HCT116 (cell line): ENCODE data around the gene ENTPD8. TPM values are rescaled to one million over a fixed set of nuclear protein-coding genes. Genes with fewer than 3 reads are reported as not detected.

Experiments used
- ATAC-seq: fragments of 200-7000 bp; cut with Tn5 transposase; 2 replicates; pipeline ENCODE4 v1.9.1; 2020; ENCODE audit warnings: mild to moderate bottlenecking, moderate library complexity
- BruUV-seq: library from RNA; stranded (reverse); fragments of 400-500 nt; replicated peaks from 2 replicates; lab custom pipeline; 2021; lab: Mats Ljungman, UMichigan
- CTCF ChIA-PET: fragments of 300-600 bp; sonication (Branson Sonifier 250); formaldehyde crosslinking; loops from one replicate; lab custom pipeline; 2021; ENCODE audit warnings: antibody characterized with exemption; lab: Charles Lee
- POLR2A ChIA-PET: fragments of 300-600, 350-600 bp; sonication (Branson Sonifier 250); formaldehyde crosslinking; loops from one replicate; lab custom pipeline; 2021; ENCODE audit warnings: antibody characterized with exemption; lab: Charles Lee
- RAD21 ChIA-PET, 2 experiments: fragments of 300-600 bp; sonication (Branson Sonifier 250); formaldehyde crosslinking; loops; one replicate each; lab custom pipeline; 2023; ENCODE audit warnings: low total read pairs in 2 of 2; ENCODE audit not compliant: uncharacterized antibody in 2 of 2, unreplicated experiment in 2 of 2, low non-redundant PET in 1 of 2; lab: Charles Lee
- DNase-seq: peaks from one replicate; pipeline ENCODE4 v3.0.0-alpha.2; 2010; ENCODE audit warnings: low read depth, low spot score
- H2AFZ ChIP-seq: fragments of 200-600 bp; shearing (Covaris generic), sonication (generic); 2 replicates; pipeline ENCODE4 v1.6.1; 2017; ENCODE audit warnings: low read depth, mixed run types, mixed read lengths, antibody characterized with exemption, low read length; ENCODE audit not compliant: poor library complexity, severe bottlenecking
- H3K27ac ChIP-seq: 2 replicates; pipeline ENCODE4 v1.5.1; 2012; ENCODE audit warnings: low read depth, low read length
- H3K27me3 ChIP-seq: fragments of 200-600 bp; sonication (generic); 2 replicates; pipeline ENCODE4 v1.6.1; 2016; ENCODE audit warnings: mixed run types, low read length, mixed read lengths; ENCODE audit not compliant: insufficient read depth
- H3K36me3 ChIP-seq, 2 experiments: fragments of 200-500 bp in 1 of 2; fragments of 200-600 bp in 1 of 2; sonication (Bioruptor generic) in 1 of 2; sonication (generic) in 1 of 2; 2 replicates each; pipeline versions ENCODE4 v1.5.1 to v1.6.1; 2014 to 2016; ENCODE audit warnings: low read length in 2 of 2, inconsistent platforms in 1 of 2, mixed read lengths in 1 of 2, mixed run types in 1 of 2; ENCODE audit not compliant: insufficient read depth in 2 of 2, control insufficient read depth in 1 of 2
- H3K4me1 ChIP-seq, 2 experiments: fragments of 200-600 bp in 1 of 2; sonication (generic) in 1 of 2; 2 replicates each; pipeline versions ENCODE4 v1.5.1 to v1.6.1; 2012 to 2017; ENCODE audit warnings: low read length in 2 of 2, inconsistent platforms in 1 of 2, mild to moderate bottlenecking in 1 of 2, mixed read lengths in 1 of 2, mixed run types in 1 of 2, moderate library complexity in 1 of 2; ENCODE audit not compliant: insufficient read depth in 2 of 2, control insufficient read depth in 1 of 2
- H3K4me2 ChIP-seq: fragments of 200-600 bp; sonication (generic); 2 replicates; pipeline ENCODE4 v1.6.1; 2017; ENCODE audit warnings: mixed run types, low read length, mixed read lengths
- H3K4me3 ChIP-seq, 2 experiments: fragments of 200-600 bp in 1 of 2; sonication (generic) in 1 of 2; replicated peaks in 1 of 2; 2 replicates each; pipeline ENCODE4 v1.5.1; 2011 to 2016; ENCODE audit warnings: low read length in 2 of 2, control low read depth in 1 of 2, low read depth in 1 of 2, mild to moderate bottlenecking in 1 of 2, mixed read lengths in 1 of 2, mixed run types in 1 of 2
- H3K79me2 ChIP-seq: fragments of 200-600 bp; sonication (generic); 2 replicates; pipeline ENCODE4 v1.6.1; 2017; ENCODE audit warnings: mild to moderate bottlenecking, mixed run types, low read length, moderate library complexity, mixed read lengths; ENCODE audit not compliant: insufficient read depth
- H3K9ac ChIP-seq: fragments of 200-600 bp; sonication (generic); 2 replicates; pipeline ENCODE4 v1.6.1; 2016; ENCODE audit warnings: low read length, mixed read lengths
- H3K9me2 ChIP-seq: fragments of 200-600 bp; sonication (generic), shearing (Covaris generic); 2 replicates; pipeline ENCODE4 v1.6.1; 2017; ENCODE audit warnings: mixed run types, mild to moderate bottlenecking, moderate library complexity; ENCODE audit not compliant: insufficient read depth
- H3K9me3 ChIP-seq, 2 experiments: fragments of 200-500 bp in 1 of 2; fragments of 200-600 bp in 1 of 2; sonication (Bioruptor generic) in 1 of 2; sonication (generic) in 1 of 2; 2 replicates each; pipeline ENCODE4 v1.6.1; 2014 to 2017; ENCODE audit warnings: low read length in 2 of 2, mixed read lengths in 2 of 2, inconsistent platforms in 1 of 2, low read depth in 1 of 2, mild to moderate bottlenecking in 1 of 2, mixed run types in 1 of 2, moderate library complexity in 1 of 2; ENCODE audit not compliant: control insufficient read depth in 1 of 2, insufficient read depth in 1 of 2
- H4K20me1 ChIP-seq: fragments of 200-600 bp; sonication (generic), shearing (Covaris generic); 2 replicates; pipeline ENCODE4 v1.6.1; 2017; ENCODE audit warnings: mixed run types, mild to moderate bottlenecking, moderate library complexity; ENCODE audit not compliant: insufficient read depth
- CBX3 ChIP-seq: IDR thresholded peaks from 2 replicates; pipeline ENCODE4 v1.6.1; 2012; ENCODE audit warnings: low read depth
- CEBPB ChIP-seq: IDR thresholded peaks from 2 replicates; pipeline ENCODE4 v1.6.1; 2012; ENCODE audit warnings: low read depth
- EGR1 ChIP-seq: IDR thresholded peaks from 2 replicates; pipeline ENCODE4 v1.6.1; 2012; ENCODE audit warnings: low read depth
- ELF1 ChIP-seq: IDR thresholded peaks from 2 replicates; pipeline ENCODE4 v1.6.1; 2012; ENCODE audit warnings: low read depth, borderline replicate concordance
- EZH2 ChIP-seq: fragments of 200-600 bp; sonication (generic); IDR thresholded peaks from 2 replicates; pipeline ENCODE4 v1.6.1; 2017; ENCODE audit warnings: antibody characterized with exemption, mixed run types
- EZH2phosphoT487 ChIP-seq: fragments of 200-600 bp; IDR thresholded peaks from 2 replicates; pipeline ENCODE4 v1.6.1; 2018; ENCODE audit warnings: antibody characterized with exemption, borderline replicate concordance
- FOSL1 ChIP-seq: IDR thresholded peaks from 2 replicates; pipeline ENCODE4 v1.6.1; 2012; ENCODE audit warnings: low read depth
- JUND ChIP-seq: IDR thresholded peaks from 2 replicates; pipeline ENCODE4 v1.6.1; 2012
- POLR2A ChIP-seq: IDR thresholded peaks from 2 replicates; pipeline ENCODE4 v1.7.0; 2011; ENCODE audit warnings: borderline replicate concordance; ENCODE audit not compliant: insufficient read depth, insufficient read length; ENCODE audit errors: extremely low read depth
- POLR2AphosphoS5 ChIP-seq: IDR thresholded peaks from 2 replicates; pipeline ENCODE4 v1.6.1; 2011; ENCODE audit warnings: mild to moderate bottlenecking, low read depth, low read length, moderate library complexity
- RAD21 ChIP-seq: IDR thresholded peaks from 2 replicates; pipeline ENCODE4 v1.6.1; 2012; ENCODE audit warnings: low read depth, mild to moderate bottlenecking
- SIN3A ChIP-seq: IDR thresholded peaks from 2 replicates; pipeline ENCODE4 v1.6.1; 2012; ENCODE audit warnings: low read depth
- SP1 ChIP-seq: IDR thresholded peaks from 2 replicates; pipeline ENCODE4 v1.6.1; 2012; ENCODE audit warnings: low read depth
- SRF ChIP-seq: IDR thresholded peaks from 2 replicates; pipeline ENCODE4 v1.6.1; 2012; ENCODE audit warnings: low read depth
- TCF7L2 ChIP-seq: IDR thresholded peaks from 2 replicates; pipeline ENCODE4 v1.7.0; 2011; ENCODE audit warnings: borderline replicate concordance, inconsistent platforms; ENCODE audit not compliant: insufficient read depth, insufficient read length; ENCODE audit errors: extremely low read depth
- YY1 ChIP-seq: IDR thresholded peaks from 2 replicates; pipeline ENCODE4 v1.6.1; 2011; ENCODE audit warnings: low read length, low read depth, moderate library complexity, mild to moderate bottlenecking; ENCODE audit not compliant: insufficient replicate concordance; ENCODE audit errors: extremely low read depth
- intact Hi-C: fragments of 100-400 bp; cut with micrococcal nuclease; formaldehyde crosslinking; loops from 2 replicates; pipeline ENCODE4 v1.10.0; 2022
- total RNA-seq: library from RNA; stranded (reverse); gene quantifications from one replicate; pipeline ENCODE4 v1.2.1, GENCODE V29; 2021; ENCODE audit not compliant: unreplicated experiment
- TF ChIP-seq, protein P1 (sequence below): IDR thresholded peaks from 2 replicates; pipeline ENCODE4 v1.6.1; 2012; ENCODE audit warnings: low read depth
- TF ChIP-seq, protein P2 (sequence below): IDR thresholded peaks from 2 replicates; pipeline ENCODE4 v1.6.1; 2011; ENCODE audit warnings: mild to moderate bottlenecking, low read length, moderate library complexity; ENCODE audit not compliant: insufficient replicate concordance; ENCODE audit errors: extremely low read depth
- TF ChIP-seq, protein P3 (sequence below): IDR thresholded peaks from 2 replicates; pipeline ENCODE4 v1.6.1; 2012
- TF ChIP-seq, protein P4 (sequence below): IDR thresholded peaks from 2 replicates; pipeline ENCODE4 v1.6.1; 2012

The ENTPD8 gene
- total RNA-seq, 1 experiment from 2014 or later: 1.7 TPM

DNA sequence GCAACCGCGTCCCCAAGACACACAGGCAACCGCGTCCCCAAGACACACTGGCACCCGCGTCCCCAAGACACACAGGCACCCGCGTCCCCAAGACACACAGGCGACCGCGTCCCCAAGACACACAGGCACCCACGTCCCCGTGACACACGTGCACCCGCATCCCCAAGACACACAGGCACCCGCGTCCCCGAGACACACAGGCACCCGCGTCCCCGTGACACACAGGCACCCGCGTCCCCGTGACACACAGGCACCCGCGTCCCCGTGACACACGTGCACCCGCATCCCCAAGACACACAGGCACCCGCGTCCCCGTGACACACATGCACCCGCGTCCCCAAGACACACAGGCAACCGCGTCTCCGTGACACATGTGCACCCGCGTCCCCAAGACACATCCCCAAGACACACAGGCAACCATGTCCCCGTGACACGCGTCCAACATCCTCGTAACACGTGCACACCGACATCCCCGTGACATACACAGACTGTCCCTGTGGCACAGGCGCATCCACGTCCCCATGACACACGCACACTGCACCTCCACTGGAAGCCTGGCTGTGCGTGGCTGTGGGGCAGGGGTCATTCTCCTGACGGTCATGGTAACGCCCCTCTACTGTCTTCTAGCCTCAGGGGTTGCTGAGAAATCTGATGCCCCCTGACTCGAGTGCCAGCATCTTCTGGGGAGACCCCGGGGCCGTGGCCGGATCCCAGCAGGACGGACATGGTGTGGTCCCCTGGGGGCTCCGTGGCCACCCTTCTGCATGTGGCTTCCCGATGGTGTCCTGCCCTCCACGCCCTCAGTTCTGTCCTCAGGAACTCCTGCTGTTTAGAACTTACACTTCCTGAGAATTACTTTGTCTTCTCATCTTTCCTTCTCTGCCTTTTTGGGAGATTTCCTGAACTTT lies 42.3 kb downstream of the ENTPD8 start:
- CTCF ChIA-PET: no interaction called here
- no peaks in the 10 kb centered on the region for H3K79me2 ChIP-seq
- no peak overlapping the region for H3K4me2 ChIP-seq
- H3K9me3 ChIP-seq: no peaks in the 10 kb centered on the region
- no peaks in the 10 kb centered on the region for H3K9me2 ChIP-seq
- no peak overlapping the region for H3K4me3 ChIP-seq
- POLR2A ChIA-PET: no interaction called here
- peaks cover 0 to 14% of the 10 kb centered on the region in 2 experiments; a peak in 2 of 4 replicates for H3K4me1 ChIP-seq
- no peaks in the 10 kb centered on the region for H3K36me3 ChIP-seq
- no peaks in the 10 kb centered on the region for H3K27me3 ChIP-seq
- intact Hi-C loops: no loop called here
- no peak overlapping the region for H2AFZ ChIP-seq
- no peak for ATAC-seq
- no TSS peak for BruUV-seq
- RAD21 ChIA-PET: no interaction called here
- H4K20me1 ChIP-seq: no peaks in the 10 kb centered on the region
- TF ChIP-seq, protein P1, sequence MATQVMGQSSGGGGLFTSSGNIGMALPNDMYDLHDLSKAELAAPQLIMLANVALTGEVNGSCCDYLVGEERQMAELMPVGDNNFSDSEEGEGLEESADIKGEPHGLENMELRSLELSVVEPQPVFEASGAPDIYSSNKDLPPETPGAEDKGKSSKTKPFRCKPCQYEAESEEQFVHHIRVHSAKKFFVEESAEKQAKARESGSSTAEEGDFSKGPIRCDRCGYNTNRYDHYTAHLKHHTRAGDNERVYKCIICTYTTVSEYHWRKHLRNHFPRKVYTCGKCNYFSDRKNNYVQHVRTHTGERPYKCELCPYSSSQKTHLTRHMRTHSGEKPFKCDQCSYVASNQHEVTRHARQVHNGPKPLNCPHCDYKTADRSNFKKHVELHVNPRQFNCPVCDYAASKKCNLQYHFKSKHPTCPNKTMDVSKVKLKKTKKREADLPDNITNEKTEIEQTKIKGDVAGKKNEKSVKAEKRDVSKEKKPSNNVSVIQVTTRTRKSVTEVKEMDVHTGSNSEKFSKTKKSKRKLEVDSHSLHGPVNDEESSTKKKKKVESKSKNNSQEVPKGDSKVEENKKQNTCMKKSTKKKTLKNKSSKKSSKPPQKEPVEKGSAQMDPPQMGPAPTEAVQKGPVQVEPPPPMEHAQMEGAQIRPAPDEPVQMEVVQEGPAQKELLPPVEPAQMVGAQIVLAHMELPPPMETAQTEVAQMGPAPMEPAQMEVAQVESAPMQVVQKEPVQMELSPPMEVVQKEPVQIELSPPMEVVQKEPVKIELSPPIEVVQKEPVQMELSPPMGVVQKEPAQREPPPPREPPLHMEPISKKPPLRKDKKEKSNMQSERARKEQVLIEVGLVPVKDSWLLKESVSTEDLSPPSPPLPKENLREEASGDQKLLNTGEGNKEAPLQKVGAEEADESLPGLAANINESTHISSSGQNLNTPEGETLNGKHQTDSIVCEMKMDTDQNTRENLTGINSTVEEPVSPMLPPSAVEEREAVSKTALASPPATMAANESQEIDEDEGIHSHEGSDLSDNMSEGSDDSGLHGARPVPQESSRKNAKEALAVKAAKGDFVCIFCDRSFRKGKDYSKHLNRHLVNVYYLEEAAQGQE: no peak
- TF ChIP-seq CBX3 (no peak), ELF1 (no peak), SRF (no peak), SIN3A (no peak), POLR2AphosphoS5 (no peak), EGR1 (no peak), JUND (no peak), YY1 (no peak), SP1 (no peak), TCF7L2 (no peak), POLR2A (no peak), FOSL1 (no peak), CEBPB (no peak), EZH2 (no peak), RAD21 (no peak), EZH2phosphoT487 (no peak)
- TF ChIP-seq, protein P2, sequence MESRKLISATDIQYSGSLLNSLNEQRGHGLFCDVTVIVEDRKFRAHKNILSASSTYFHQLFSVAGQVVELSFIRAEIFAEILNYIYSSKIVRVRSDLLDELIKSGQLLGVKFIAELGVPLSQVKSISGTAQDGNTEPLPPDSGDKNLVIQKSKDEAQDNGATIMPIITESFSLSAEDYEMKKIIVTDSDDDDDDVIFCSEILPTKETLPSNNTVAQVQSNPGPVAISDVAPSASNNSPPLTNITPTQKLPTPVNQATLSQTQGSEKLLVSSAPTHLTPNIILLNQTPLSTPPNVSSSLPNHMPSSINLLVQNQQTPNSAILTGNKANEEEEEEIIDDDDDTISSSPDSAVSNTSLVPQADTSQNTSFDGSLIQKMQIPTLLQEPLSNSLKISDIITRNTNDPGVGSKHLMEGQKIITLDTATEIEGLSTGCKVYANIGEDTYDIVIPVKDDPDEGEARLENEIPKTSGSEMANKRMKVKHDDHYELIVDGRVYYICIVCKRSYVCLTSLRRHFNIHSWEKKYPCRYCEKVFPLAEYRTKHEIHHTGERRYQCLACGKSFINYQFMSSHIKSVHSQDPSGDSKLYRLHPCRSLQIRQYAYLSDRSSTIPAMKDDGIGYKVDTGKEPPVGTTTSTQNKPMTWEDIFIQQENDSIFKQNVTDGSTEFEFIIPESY: no peak
- TF ChIP-seq, protein P3, sequence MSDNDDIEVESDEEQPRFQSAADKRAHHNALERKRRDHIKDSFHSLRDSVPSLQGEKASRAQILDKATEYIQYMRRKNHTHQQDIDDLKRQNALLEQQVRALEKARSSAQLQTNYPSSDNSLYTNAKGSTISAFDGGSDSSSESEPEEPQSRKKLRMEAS: no peak
- TF ChIP-seq, protein P4, sequence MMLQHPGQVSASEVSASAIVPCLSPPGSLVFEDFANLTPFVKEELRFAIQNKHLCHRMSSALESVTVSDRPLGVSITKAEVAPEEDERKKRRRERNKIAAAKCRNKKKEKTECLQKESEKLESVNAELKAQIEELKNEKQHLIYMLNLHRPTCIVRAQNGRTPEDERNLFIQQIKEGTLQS: no peak
- H3K27ac ChIP-seq: no peak overlapping the region
- no peak overlapping the region for H3K9ac ChIP-seq
- no peak for DNase-seq
